HepG2 (cell line): ENCODE results near the gene TEX28. TPM values are rescaled to one million over a fixed set of nuclear protein-coding genes. Genes with fewer than 3 reads are reported as not detected.
"Not testable (repeated sequence)": the region's sequence is repeated elsewhere in the genome, so short reads cannot be mapped to it uniquely, and the experiment has no call there.

Experiments used
- ATAC-seq: fragments of 200-7000 bp; cut with Tn5 transposase; 3 replicates; pipeline ENCODE4 v1.9.1; 2020; ENCODE audit warnings: mild to moderate bottlenecking, moderate library complexity
- BruUV-seq: library from RNA; stranded (reverse); fragments of 400-500 nt; replicated peaks from 2 replicates; lab custom pipeline; 2021; lab: Mats Ljungman, UMichigan
- CTCF ChIA-PET: fragments of 300-600 bp; formaldehyde crosslinking; extraction: SDS; loops from one replicate; lab custom pipeline; 2021; ENCODE audit warnings: low total read pairs, inconsistent platforms, low intra/inter-chr PET ratio; lab: Yijun Ruan, JAX
- POLR2A ChIA-PET: fragments of 350-600 bp; sonication (Branson Sonifier 250); formaldehyde crosslinking; loops from one replicate; lab custom pipeline; 2020; ENCODE audit warnings: antibody characterized with exemption, inconsistent platforms; lab: Yijun Ruan, JAX
- DNase-seq: peaks from one replicate; pipeline ENCODE4 v3.0.0-alpha.2; 2015; ENCODE audit warnings: low spot score
- FAIRE-seq: peaks from 3 replicates; lab custom pipeline; 2011; peaks lifted over from hg19 to GRCh38; lab: Jason Lieb, UNC
- H2AFZ ChIP-seq: one replicate; pipeline ENCODE4 v1.6.1; 2011; ENCODE audit warnings: low read length, inconsistent platforms
- H3K27ac ChIP-seq: fragments of 300-600 bp; 3 replicates; pipeline ENCODE4 v1.8.0; 2011; ENCODE audit warnings: mixed run types, mild to moderate bottlenecking, mixed read lengths, low read length, inconsistent platforms; ENCODE audit not compliant: insufficient read depth; ENCODE audit errors: extremely low read length
- H3K27me3 ChIP-seq, 2 experiments: fragments of 200-600 bp in 1 of 2; 2 replicates in 1 of 2; 3 replicates in 1 of 2; pipeline versions ENCODE4 v1.6.0 to v1.8.0; 2011; ENCODE audit warnings: low read length in 2 of 2, mild to moderate bottlenecking in 2 of 2, moderate library complexity in 2 of 2, inconsistent platforms in 1 of 2; ENCODE audit not compliant: insufficient read depth in 2 of 2, control insufficient read depth in 1 of 2
- H3K36me3 ChIP-seq, 2 experiments: fragments of 200-600 bp in 1 of 2; replicated peaks in 1 of 2; 2 replicates in 1 of 2; 3 replicates in 1 of 2; pipeline versions ENCODE4 v1.5.1 to v1.8.0; 2011; ENCODE audit warnings: low read length in 2 of 2, inconsistent platforms in 1 of 2; ENCODE audit not compliant: insufficient read depth in 2 of 2, control insufficient read depth in 1 of 2
- H3K4me1 ChIP-seq: 2 replicates; pipeline ENCODE4 v1.5.1; 2012; ENCODE audit warnings: low read length, inconsistent platforms; ENCODE audit not compliant: insufficient read depth
- H3K4me2 ChIP-seq: 2 replicates; pipeline ENCODE4 v1.6.0; 2011; ENCODE audit warnings: low read depth, low read length, inconsistent platforms
- H3K4me3 ChIP-seq, 3 experiments: fragments of 200-600 bp in 1 of 3; sonication (generic), shearing (Covaris generic) in 1 of 3; replicated peaks in 1 of 3; 2 replicates each; pipeline ENCODE4 v1.5.1; 2011 to 2016; ENCODE audit warnings: low read length in 3 of 3, inconsistent platforms in 2 of 3, low read depth in 2 of 3, mild to moderate bottlenecking in 2 of 3, control low read depth in 1 of 3, mixed read lengths in 1 of 3; ENCODE audit not compliant: insufficient read depth in 1 of 3
- H3K79me2 ChIP-seq: one replicate; pipeline ENCODE4 v1.6.1; 2011; ENCODE audit warnings: low read length, inconsistent platforms; ENCODE audit not compliant: insufficient read depth
- H3K9ac ChIP-seq: 2 replicates; pipeline ENCODE4 v1.6.0; 2011; ENCODE audit warnings: mild to moderate bottlenecking, low read depth, low read length, inconsistent platforms; ENCODE audit not compliant: insufficient read depth
- H3K9me3 ChIP-seq: 2 replicates; pipeline ENCODE4 v1.5.1; 2012; ENCODE audit warnings: mild to moderate bottlenecking, low read length
- H4K20me1 ChIP-seq: 2 replicates; pipeline ENCODE4 v1.6.0; 2011; ENCODE audit warnings: inconsistent platforms, mild to moderate bottlenecking, low read length, moderate library complexity; ENCODE audit not compliant: insufficient read depth
- WGBS: methylation state at CpG from one replicate; pipeline ENCODE4 v1.1.6; 2017; ENCODE audit warnings: low lambda C conversion rate; 5-methylcytosine and 5-hydroxymethylcytosine counted together
- in situ Hi-C: cut with HindIII; loops from 2 replicates; pipeline ENCODE4 v1.10.0; 2017; ENCODE audit warnings: low pct_unique_long_range_greater_than_20kb; ENCODE audit not compliant: extremely low pct_ligation_motif_present
- intact Hi-C: fragments of 100-400 bp; cut with micrococcal nuclease; formaldehyde crosslinking; loops from one replicate; pipeline ENCODE4 v1.10.0; 2022; ENCODE audit not compliant: unreplicated experiment
- polyA plus RNA-seq, 8 experiments: library from polyadenylated mRNA; depleted of rRNA in 3 of 8; stranded (reverse) in 7 of 8; unstranded in 1 of 8; fragments of >200 nt; fragmentation: Illumina TruSeq in 4 of 8; extraction: Trizol in 4 of 8; gene quantifications; 2 replicates each; pipeline versions ENCODE4 v1.2.1 to v1.2.3, GENCODE V29; 2011 to 2016; ENCODE audit warnings: low read depth in 4 of 8, missing spikeins in 1 of 8, mixed read lengths in 1 of 8; ENCODE audit not compliant: insufficient read depth in 1 of 8
- total RNA-seq, 5 experiments: library from RNA; depleted of rRNA; stranded (reverse); fragments of >200 nt; fragmentation: Illumina TruSeq; extraction: Trizol; gene quantifications; 2 replicates each; pipeline ENCODE4 v1.2.3, GENCODE V29; 2016; ENCODE audit warnings: low read depth in 1 of 5

TEX28 gene
- total and polyA plus RNA-seq, 2 of the 13 experiments (the other 11 are each of a cell fraction or from before 2014, with no cell fraction given), result not detected

GRCh38 chrX:154238939-154239559 is 55.9 kb downstream of the TEX28 start:
- CTCF ChIA-PET, H3K9ac ChIP-seq, in situ Hi-C loops, intact Hi-C loops, H2AFZ ChIP-seq, FAIRE-seq, H3K4me2 ChIP-seq, H3K27ac ChIP-seq, DNase-seq, H3K36me3 ChIP-seq, H3K4me1 ChIP-seq, BruUV-seq, H3K9me3 ChIP-seq, ATAC-seq, H4K20me1 ChIP-seq, POLR2A ChIA-PET, H3K4me3 ChIP-seq, H3K27me3 ChIP-seq, H3K79me2 ChIP-seq: not testable (repeated sequence)
- WGBS, result no CpG with 5 or more reads among the region's 11 CpGs

GRCh38 chrX:154233620-154234019 is 61.3 kb downstream of the TEX28 start:
- BruUV-seq, H3K9ac ChIP-seq, H3K4me2 ChIP-seq, H3K36me3 ChIP-seq, ATAC-seq, in situ Hi-C loops, H3K27me3 ChIP-seq, POLR2A ChIA-PET, H3K4me3 ChIP-seq, H3K4me1 ChIP-seq, DNase-seq, intact Hi-C loops, FAIRE-seq, H3K9me3 ChIP-seq, CTCF ChIA-PET, H3K79me2 ChIP-seq, H3K27ac ChIP-seq, H4K20me1 ChIP-seq, H2AFZ ChIP-seq: not testable (repeated sequence)
- no CpG with 5 or more reads among the region's 16 CpGs for WGBS

- FAIRE-seq, intact Hi-C loops, H3K4me3 ChIP-seq, H4K20me1 ChIP-seq, H3K4me2 ChIP-seq, POLR2A ChIA-PET, H3K4me1 ChIP-seq, H3K27me3 ChIP-seq, H3K27ac ChIP-seq, BruUV-seq, DNase-seq, H2AFZ ChIP-seq, H3K36me3 ChIP-seq, CTCF ChIA-PET, H3K9ac ChIP-seq, H3K79me2 ChIP-seq, ATAC-seq, H3K9me3 ChIP-seq, in situ Hi-C loops: not testable (repeated sequence)
- no CpG with 5 or more reads among the region's 3 CpGs for WGBS
Measured at GRCh38 chrX:154231443-154231842, 63.5 kb downstream of the TEX28 start.

GRCh38 chrX:154226706-154227105 is 68.2 kb downstream of the TEX28 start:
- H3K4me1 ChIP-seq, FAIRE-seq, H3K9me3 ChIP-seq, H3K4me3 ChIP-seq, in situ Hi-C loops, ATAC-seq, DNase-seq, H3K4me2 ChIP-seq, H3K27me3 ChIP-seq, POLR2A ChIA-PET, H3K79me2 ChIP-seq, intact Hi-C loops, BruUV-seq, H2AFZ ChIP-seq, H3K9ac ChIP-seq, H3K27ac ChIP-seq, H3K36me3 ChIP-seq, CTCF ChIA-PET, H4K20me1 ChIP-seq: not testable (repeated sequence)
- WGBS, result no CpG with 5 or more reads among the region's 9 CpGs
